Uterus (tissue), 2 donors: ENCODE measurements around the gene WNK1.

Source experiments
- CTCF ChIP-seq, 4 experiments: fragments of 200-600 bp in 2 of 4; fragments of 450-650 bp in 2 of 4; sonication (generic) in 2 of 4; IDR thresholded peaks; one replicate each; pipeline ENCODE4 v1.5.1; 2016 to 2019; ENCODE audit warnings: antibody characterized with exemption in 4 of 4, mild to moderate bottlenecking in 2 of 4, moderate library complexity in 1 of 4
- POLR2A ChIP-seq, 2 donors: fragments of 450-650 bp; IDR thresholded peaks; one replicate each; pipeline ENCODE4 v1.6.1; 2016; ENCODE audit warnings: antibody characterized with exemption in 2 of 2, mild to moderate bottlenecking in 1 of 2, moderate library complexity in 1 of 2

- TF ChIP-seq CTCF (IDR thresholded peaks at IDR 0.05) = no peak
- TF ChIP-seq POLR2A (IDR thresholded peaks at IDR 0.05) = no peak
Observed at GRCh38 chr12:868722-869121, 116.3 kb downstream of the WNK1 start.
